ENCODE results near the gene ACSM5.
"Not testable (repeated sequence)": the region's sequence is repeated elsewhere in the genome, so short reads cannot be mapped to it uniquely, and the experiment has no call there.

Gene ACSM5

GRCh38 chr16:20430948-20431347 lies 21.6 kb downstream of the ACSM5 start:
- FAIRE-seq (no peak), DNase-seq (ENCODE audit: insufficient read length) (no peak)
- TF ChIP-seq POLR2AphosphoS5 (IDR thresholded peaks at IDR 0.05; ENCODE audit: low read depth, low read length) (no peak), TAF1 (IDR thresholded peaks at IDR 0.05; ENCODE audit: borderline replicate concordance, low read depth, low read length) (no peak), POLR2A (IDR thresholded peaks at IDR 0.05; ENCODE audit: low read depth, low read length) (no peak)

GRCh38 chr16:20438950-20439349 lies 29.6 kb downstream of the ACSM5 start:
- not testable (repeated sequence) for DNase-seq (ENCODE audit: insufficient read length)

GRCh38 chr16:20439820-20440231 lies 30.5 kb downstream of the ACSM5 start:
- FAIRE-seq: not testable (repeated sequence)

More at GRCh38 chr16:20438950-20439349, 29.6 kb downstream of the ACSM5 start:
- not testable (repeated sequence) for FAIRE-seq

GRCh38 chr16:20440731-20441130 lies 31.4 kb downstream of the ACSM5 start:
- DNase-seq (ENCODE audit: insufficient read length); FAIRE-seq: not testable (repeated sequence)

More at GRCh38 chr16:20439820-20440231, 30.5 kb downstream of the ACSM5 start:
- not testable (repeated sequence) for DNase-seq (ENCODE audit: insufficient read length)

- DNase-seq (ENCODE audit: insufficient read length) (no peak), FAIRE-seq (no peak)
- no peak for TF ChIP-seq TAF1 (IDR thresholded peaks at IDR 0.05; ENCODE audit: borderline replicate concordance, low read depth, low read length)
- no peak for TF ChIP-seq POLR2A (IDR thresholded peaks at IDR 0.05; ENCODE audit: low read depth, low read length)
- TF ChIP-seq POLR2AphosphoS5 (IDR thresholded peaks at IDR 0.05; ENCODE audit: low read depth, low read length): no peak
Measured at GRCh38 chr16:20441191-20441590, 31.9 kb downstream of the ACSM5 start.

- not testable (repeated sequence) for FAIRE-seq; DNase-seq (ENCODE audit: insufficient read length)
Measured at GRCh38 chr16:20441859-20442258, 32.5 kb downstream of the ACSM5 start.

- DNase-seq (ENCODE audit: insufficient read length); FAIRE-seq: not testable (repeated sequence)
Measured at GRCh38 chr16:20446652-20447393, 37.5 kb downstream of the ACSM5 start.

GRCh38 chr16:20451364-20451763 lies 42.0 kb downstream of the ACSM5 start, which contains the start of gene ACSM2A:
Gene ACSM2A, plus strand, starts transcription at chr16:20451521. Its CDS starts 8,594 bp downstream, at chr16:20460115.
- not testable (repeated sequence) for FAIRE-seq; DNase-seq (ENCODE audit: insufficient read length)

GRCh38 chr16:20453633-20454032 lies 44.3 kb downstream of the ACSM5 start:
- FAIRE-seq: not testable (repeated sequence)

GRCh38 chr16:20459227-20459626 lies 49.9 kb downstream of the ACSM5 start:
- FAIRE-seq; DNase-seq (ENCODE audit: insufficient read length): not testable (repeated sequence)

More at GRCh38 chr16:20453633-20454032, 44.3 kb downstream of the ACSM5 start:
- not testable (repeated sequence) for DNase-seq (ENCODE audit: insufficient read length)

- DNase-seq (ENCODE audit: insufficient read length); FAIRE-seq: not testable (repeated sequence)
Measured at GRCh38 chr16:20460313-20460712, 51.0 kb downstream of the ACSM5 start.

GRCh38 chr16:20468954-20469353 lies 59.6 kb downstream of the ACSM5 start:
- FAIRE-seq; DNase-seq (ENCODE audit: insufficient read length): not testable (repeated sequence)

GRCh38 chr16:20469930-20470329 lies 60.6 kb downstream of the ACSM5 start:
- not testable (repeated sequence) for FAIRE-seq; DNase-seq (ENCODE audit: insufficient read length)

GRCh38 chr16:20470732-20471131 lies 61.4 kb downstream of the ACSM5 start:
- not testable (repeated sequence) for FAIRE-seq; DNase-seq (ENCODE audit: insufficient read length)

GRCh38 chr16:20477188-20477744 lies 67.9 kb downstream of the ACSM5 start:
- FAIRE-seq; DNase-seq (ENCODE audit: insufficient read length): not testable (repeated sequence)

- not testable (repeated sequence) for DNase-seq (ENCODE audit: insufficient read length); FAIRE-seq
Measured at GRCh38 chr16:20483989-20484388, 74.7 kb downstream of the ACSM5 start.
